Cardiac muscle cell (in vitro differentiated cells and primary cell): ENCODE data around the gene MMP24. TPM values are rescaled to one million over a fixed set of nuclear protein-coding genes. Genes with fewer than 3 reads are reported as not detected.
"Not testable (repeated sequence)": the region's sequence is repeated elsewhere in the genome, so short reads cannot be mapped to it uniquely, and the experiment has no call there.

ENCODE experiments used
- DNase-seq, 2 donors: peaks; one replicate each; pipeline versions ENCODE4 v3.0.0 to v3.0.0-alpha.2; 2010 to 2017; ENCODE audit warnings: low read depth in 1 of 2, low spot score in 1 of 2
- H3K27ac ChIP-seq: fragments of 200-600 bp; sonication (generic); 2 replicates; pipeline ENCODE4 v1.5.1; 2016
- H3K27me3 ChIP-seq: fragments of 200-600 bp; sonication (generic); 2 replicates; pipeline ENCODE4 v1.6.0; 2016; ENCODE audit warnings: control low read depth
- H3K36me3 ChIP-seq: fragments of 200-600 bp; sonication (generic); 2 replicates; pipeline ENCODE4 v1.5.1; 2016; ENCODE audit warnings: control low read depth
- H3K4me1 ChIP-seq: fragments of 200-600 bp; sonication (generic); 2 replicates; pipeline ENCODE4 v1.8.1; 2017; ENCODE audit warnings: low read depth, mild to moderate bottlenecking, mixed run types
- H3K4me3 ChIP-seq: fragments of 200-600 bp; sonication (generic); 2 replicates; pipeline ENCODE4 v1.5.1; 2016; ENCODE audit warnings: mild to moderate bottlenecking
- H3K9me3 ChIP-seq: fragments of 200-600 bp; sonication (generic); 2 replicates; pipeline ENCODE4 v1.5.1; 2017; ENCODE audit warnings: low read depth, mild to moderate bottlenecking, control low read depth
- polyA plus RNA-seq: library from polyadenylated mRNA; unstranded; fragments of >200 nt; fragmentation: Nextera tagmentation; extraction: Ambion mirVana; gene quantifications from 2 replicates; pipeline ENCODE4 v1.2.1, GENCODE V29; 2016
- total RNA-seq: library from RNA; depleted of rRNA; stranded (reverse); fragments of >200 nt; gene quantifications from 2 replicates; pipeline ENCODE4 v1.2.3, GENCODE V29; 2016
- TF ChIP-seq, protein P1 (sequence below): IDR thresholded peaks from 2 replicates; pipeline ENCODE4 v1.5.1; 2012; ENCODE audit warnings: low read depth, mild to moderate bottlenecking, low read length

Gene MMP24
- total and polyA plus RNA-seq, 2 experiments from 2014 or later = 5.9 to 8.9 TPM

DNA sequence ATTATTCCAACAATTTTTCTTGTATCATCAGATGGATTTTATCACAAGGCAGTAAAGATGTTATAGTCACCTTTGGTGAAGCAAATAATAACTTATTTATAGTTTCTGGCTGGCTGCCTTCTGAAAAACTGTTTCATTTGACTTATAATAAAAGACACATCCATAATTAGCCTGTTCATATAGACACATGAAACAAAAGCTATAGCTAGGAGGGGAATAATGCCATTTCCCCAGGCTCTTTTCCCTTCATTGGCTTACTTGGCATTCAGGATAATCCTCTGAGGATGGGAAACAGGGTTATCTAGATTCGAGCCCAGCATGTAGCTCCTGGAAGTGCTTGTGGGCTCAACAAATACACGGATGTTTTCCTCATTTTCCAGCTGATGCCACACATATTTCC lies 17.5 kb downstream of the MMP24 start:
- H3K27me3 ChIP-seq = no peaks in the 10 kb centered on the region
- peaks cover 20% of the 10 kb centered on the region for H3K4me1 ChIP-seq
- no peak overlapping the region for H3K27ac ChIP-seq
- no peak for DNase-seq
- TF ChIP-seq, protein P1, sequence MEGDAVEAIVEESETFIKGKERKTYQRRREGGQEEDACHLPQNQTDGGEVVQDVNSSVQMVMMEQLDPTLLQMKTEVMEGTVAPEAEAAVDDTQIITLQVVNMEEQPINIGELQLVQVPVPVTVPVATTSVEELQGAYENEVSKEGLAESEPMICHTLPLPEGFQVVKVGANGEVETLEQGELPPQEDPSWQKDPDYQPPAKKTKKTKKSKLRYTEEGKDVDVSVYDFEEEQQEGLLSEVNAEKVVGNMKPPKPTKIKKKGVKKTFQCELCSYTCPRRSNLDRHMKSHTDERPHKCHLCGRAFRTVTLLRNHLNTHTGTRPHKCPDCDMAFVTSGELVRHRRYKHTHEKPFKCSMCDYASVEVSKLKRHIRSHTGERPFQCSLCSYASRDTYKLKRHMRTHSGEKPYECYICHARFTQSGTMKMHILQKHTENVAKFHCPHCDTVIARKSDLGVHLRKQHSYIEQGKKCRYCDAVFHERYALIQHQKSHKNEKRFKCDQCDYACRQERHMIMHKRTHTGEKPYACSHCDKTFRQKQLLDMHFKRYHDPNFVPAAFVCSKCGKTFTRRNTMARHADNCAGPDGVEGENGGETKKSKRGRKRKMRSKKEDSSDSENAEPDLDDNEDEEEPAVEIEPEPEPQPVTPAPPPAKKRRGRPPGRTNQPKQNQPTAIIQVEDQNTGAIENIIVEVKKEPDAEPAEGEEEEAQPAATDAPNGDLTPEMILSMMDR = no peak
- no peak overlapping the region for H3K4me3 ChIP-seq
- H3K9me3 ChIP-seq = no peaks in the 10 kb centered on the region
- no peaks in the 10 kb centered on the region for H3K36me3 ChIP-seq

GRCh38 chr20:35246723-35247122 lies 20.2 kb downstream of the MMP24 start:
- Histone ChIP-seq H3K4me1 (peaks cover 4% of the 10 kb centered on the region), H3K9me3 (no peaks in the 10 kb centered on the region), H3K27ac (no peak overlapping the region), H3K4me3 (no peak overlapping the region), H3K27me3 (no peaks in the 10 kb centered on the region), H3K36me3 (no peaks in the 10 kb centered on the region)
- no peak for DNase-seq
- TF ChIP-seq, protein P1 = no peak

GRCh38 chr20:35248641-35249475 lies 22.4 kb downstream of the MMP24 start:
- no peak overlapping the region for H3K27ac ChIP-seq
- no peaks in the 10 kb centered on the region for H3K27me3 ChIP-seq
- peaks cover 4% of the 10 kb centered on the region for H3K4me1 ChIP-seq
- no peaks in the 10 kb centered on the region for H3K9me3 ChIP-seq
- H3K36me3 ChIP-seq = no peaks in the 10 kb centered on the region
- no peak for DNase-seq
- TF ChIP-seq, protein P1 = no peak
- H3K4me3 ChIP-seq = no peak overlapping the region

GRCh38 chr20:35251613-35251940 lies 25.1 kb downstream of the MMP24 start:
- H3K4me1 ChIP-seq = peaks cover 4% of the 10 kb centered on the region
- no peaks in the 10 kb centered on the region for H3K9me3 ChIP-seq
- H3K27ac ChIP-seq = no peak overlapping the region
- H3K27me3 ChIP-seq = no peaks in the 10 kb centered on the region
- TF ChIP-seq, protein P1 = no peak
- H3K4me3 ChIP-seq = no peak overlapping the region
- DNase-seq = no peak
- no peaks in the 10 kb centered on the region for H3K36me3 ChIP-seq

DNA sequence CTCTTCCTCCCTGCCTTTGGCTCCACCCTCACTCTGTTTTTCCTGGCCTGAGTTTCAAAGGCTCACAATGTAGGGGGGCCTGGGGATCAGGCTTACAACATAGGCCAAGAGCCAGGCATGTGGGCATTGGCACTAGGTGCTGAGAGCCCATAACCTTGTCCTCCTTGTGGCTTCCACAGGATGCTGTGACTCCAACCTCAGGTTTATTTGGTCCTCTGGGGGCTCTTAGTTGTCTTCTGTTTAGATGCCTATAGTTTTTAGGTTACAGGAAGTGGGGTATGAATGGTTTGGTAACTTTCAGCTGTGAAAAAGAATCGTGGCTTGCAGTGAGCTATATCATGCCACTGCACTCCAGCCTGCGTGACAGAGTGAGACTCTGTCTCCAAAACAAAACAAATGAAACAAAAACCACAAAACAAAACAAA lies 25.6 kb downstream of the MMP24 start:
- Histone ChIP-seq H3K4me3 (no peak overlapping the region), H3K4me1 (peaks cover 7% of the 10 kb centered on the region), H3K9me3 (no peaks in the 10 kb centered on the region), H3K36me3 (no peaks in the 10 kb centered on the region), H3K27ac (no peak overlapping the region), H3K27me3 (no peaks in the 10 kb centered on the region)
- no peak for DNase-seq
- TF ChIP-seq, protein P1 = no peak

DNA sequence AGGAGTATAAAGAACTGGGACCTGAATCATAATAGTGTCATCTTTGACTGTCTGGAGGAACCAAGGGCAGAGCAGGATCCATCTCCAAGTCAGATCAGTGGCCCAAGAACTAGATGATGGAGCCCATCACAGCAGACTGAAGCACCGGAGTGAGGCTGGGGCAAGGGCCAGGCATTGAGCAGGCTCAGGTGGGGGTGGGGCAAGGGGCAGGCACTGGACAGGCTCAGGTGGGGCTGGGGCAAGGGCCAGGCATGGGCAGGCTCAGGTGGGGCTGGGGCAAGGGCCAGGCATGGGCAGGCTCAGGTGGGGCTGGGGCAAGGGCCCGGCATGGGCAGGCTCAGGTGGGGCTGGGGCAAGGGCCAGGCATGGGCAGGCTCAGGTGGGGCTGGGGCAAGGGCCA lies 26.1 kb downstream of the MMP24 start:
- H3K9me3 ChIP-seq, H3K27me3 ChIP-seq, H3K27ac ChIP-seq, H3K36me3 ChIP-seq, DNase-seq, H3K4me3 ChIP-seq: not testable (repeated sequence)
- peaks cover 13% of the 10 kb centered on the region for H3K4me1 ChIP-seq
